PC-3 (cell line): ENCODE results near the gene PARG. TPM values are rescaled to one million over a fixed set of nuclear protein-coding genes. Genes with fewer than 3 reads are reported as not detected.
"Not testable (repeated sequence)": the region's sequence is repeated elsewhere in the genome, so short reads cannot be mapped to it uniquely, and the experiment has no call there.

ENCODE experiments used
- ATAC-seq: fragments of 200-7000 bp; cut with Tn5 transposase; 2 replicates; pipeline ENCODE4 v1.9.1; 2020; ENCODE audit warnings: mild to moderate bottlenecking, moderate library complexity
- BruUV-seq: library from RNA; stranded (reverse); fragments of 400-500 nt; replicated peaks from 2 replicates; lab custom pipeline; 2021; lab: Mats Ljungman, UMichigan
- CTCF ChIA-PET: fragments of 300-600 bp; sonication (Branson Sonifier 250); formaldehyde crosslinking; loops from one replicate; lab custom pipeline; 2022; ENCODE audit warnings: antibody characterized with exemption; lab: Charles Lee
- POLR2A ChIA-PET: fragments of 300-600 bp; sonication (Branson Sonifier 250); formaldehyde crosslinking; loops from one replicate; lab custom pipeline; 2022; ENCODE audit warnings: antibody characterized with exemption; ENCODE audit not compliant: unreplicated experiment; lab: Charles Lee
- DNase-seq: peaks from one replicate; pipeline ENCODE4 v3.0.0-alpha.2; 2015
- H2AFZ ChIP-seq: fragments of 300-600 bp; sonication (generic); 2 replicates; pipeline ENCODE4 v1.6.0; 2016; ENCODE audit warnings: antibody characterized with exemption, low read length
- H3F3A ChIP-seq: fragments of 300-600 bp; sonication (generic); one replicate; pipeline ENCODE4 v1.6.0; 2017; ENCODE audit warnings: antibody characterized with exemption, low read length, control low read depth, mild to moderate bottlenecking; ENCODE audit not compliant: unreplicated experiment
- H3K27ac ChIP-seq: fragments of 300-600 bp; sonication (generic); 2 replicates; pipeline ENCODE4 v1.5.1; 2016; ENCODE audit warnings: mild to moderate bottlenecking, low read length
- H3K27me3 ChIP-seq: fragments of 300-600 bp; sonication (generic); 2 replicates; pipeline ENCODE4 v1.6.1; 2016; ENCODE audit warnings: low read length, mixed read lengths
- H3K36me3 ChIP-seq: fragments of 300-600 bp; sonication (generic); 2 replicates; pipeline ENCODE4 v1.6.1; 2016; ENCODE audit warnings: low read depth, mixed run types, low read length, mixed read lengths
- H3K4me1 ChIP-seq: fragments of 300-600 bp; sonication (generic); 2 replicates; pipeline ENCODE4 v1.5.1; 2016; ENCODE audit warnings: low read length; ENCODE audit not compliant: insufficient read depth
- H3K4me2 ChIP-seq: fragments of 300-600 bp; sonication (generic); 2 replicates; pipeline ENCODE4 v1.6.0; 2016; ENCODE audit warnings: low read length
- H3K4me3 ChIP-seq: fragments of 300-600 bp; sonication (generic); 2 replicates; pipeline ENCODE4 v1.5.1; 2016; ENCODE audit warnings: mild to moderate bottlenecking, low read length, mixed read lengths
- H3K79me2 ChIP-seq: fragments of 300-600 bp; sonication (generic); 2 replicates; pipeline ENCODE4 v1.6.1; 2017; ENCODE audit warnings: low read length, mixed read lengths
- H3K9ac ChIP-seq: fragments of 300-600 bp; sonication (generic); 2 replicates; pipeline ENCODE4 v1.6.0; 2016; ENCODE audit warnings: mild to moderate bottlenecking, low read length
- H3K9me2 ChIP-seq: fragments of 300-600 bp; sonication (generic); replicated peaks from 2 replicates; pipeline ENCODE4 v1.6.1; 2016; ENCODE audit warnings: mixed run types, low read length, mixed read lengths
- H3K9me3 ChIP-seq: fragments of 300-600 bp; sonication (generic); 2 replicates; pipeline ENCODE4 v1.6.1; 2016; ENCODE audit warnings: low read length, mixed read lengths
- H4K20me1 ChIP-seq: fragments of 300-600 bp; sonication (generic); 2 replicates; pipeline ENCODE4 v1.6.1; 2016; ENCODE audit warnings: low read length, mixed read lengths
- intact Hi-C: fragments of 100-400 bp; cut with micrococcal nuclease; formaldehyde crosslinking; loops from 2 replicates; pipeline ENCODE4 v1.9.0; 2023
- total RNA-seq: library from RNA; depleted of rRNA; stranded (reverse); fragments of >200 nt; gene quantifications from 2 replicates; pipeline ENCODE4 v1.2.3, GENCODE V29; 2014

PARG gene
- total RNA-seq, 1 experiment from 2014 or later = 85.4 TPM

GRCh38 chr10:49942339-49942705, 495 bp upstream of the PARG start:
- peaks cover 88% of the 10 kb centered on the region for H3K79me2 ChIP-seq
- CTCF ChIA-PET, H3F3A ChIP-seq: not testable (repeated sequence)

GRCh38 chr10:49931959-49932728, 9.7 kb downstream of the PARG start:
- H3K4me3 ChIP-seq, H3K27ac ChIP-seq, H3K9ac ChIP-seq, intact Hi-C loops, H3K9me3 ChIP-seq, DNase-seq, H3K4me2 ChIP-seq, H3F3A ChIP-seq, H3K4me1 ChIP-seq, CTCF ChIA-PET, H2AFZ ChIP-seq, H4K20me1 ChIP-seq, H3K9me2 ChIP-seq, POLR2A ChIA-PET, H3K27me3 ChIP-seq: not testable (repeated sequence)
- TSS peak; percentile 29 for BruUV-seq
- ATAC-seq = peak; percentile 64; the same call in 1 of the 2 replicates
- Histone ChIP-seq H3K79me2 (peaks cover 23% of the 10 kb centered on the region), H3K36me3 (peaks cover 15% of the 10 kb centered on the region)

More at GRCh38 chr10:49942339-49942705, 495 bp upstream of the PARG start:
- intact Hi-C loops, H3K27me3 ChIP-seq, H3K9me2 ChIP-seq, POLR2A ChIA-PET, H3K9me3 ChIP-seq: not testable (repeated sequence)
- TSS peak; percentile 69 for BruUV-seq
- peak; percentile 4 for ATAC-seq
- peak; percentile 20 for DNase-seq
- peak overlapping the region; percentile 89 for H3K9ac ChIP-seq
- H4K20me1 ChIP-seq = peaks cover 13% of the 10 kb centered on the region
- H3K4me3 ChIP-seq = peak overlapping the region; percentile 71
- H3K27ac ChIP-seq = 0 out of 2 replicates have a peak overlapping the region, but pooled peaks have one; percentile 13
- H3K4me1 ChIP-seq = peaks cover 15% of the 10 kb centered on the region
- H2AFZ ChIP-seq = peak overlapping the region; percentile 71
- H3K4me2 ChIP-seq = peak overlapping the region; percentile 78
- peaks cover 20% of the 10 kb centered on the region for H3K36me3 ChIP-seq

GRCh38 chr10:49931276-49931675, 10.6 kb downstream of the PARG start:
- H3K9ac ChIP-seq, H4K20me1 ChIP-seq, H3K4me2 ChIP-seq, H3K9me3 ChIP-seq, H3K4me3 ChIP-seq, H3K27ac ChIP-seq, H3F3A ChIP-seq, H2AFZ ChIP-seq, ATAC-seq, intact Hi-C loops, H3K4me1 ChIP-seq, H3K9me2 ChIP-seq, DNase-seq, POLR2A ChIA-PET, H3K27me3 ChIP-seq, BruUV-seq, CTCF ChIA-PET: not testable (repeated sequence)
- peaks cover 15% of the 10 kb centered on the region for H3K36me3 ChIP-seq
- peaks cover 15% of the 10 kb centered on the region for H3K79me2 ChIP-seq

GRCh38 chr10:49923572-49923971, 18.3 kb downstream of the PARG start:
- POLR2A ChIA-PET, H3K9me3 ChIP-seq, H3K9me2 ChIP-seq, H3K27ac ChIP-seq, H3K9ac ChIP-seq, ATAC-seq, H3K4me3 ChIP-seq, H3K4me2 ChIP-seq, DNase-seq, CTCF ChIA-PET, BruUV-seq, H3K4me1 ChIP-seq, H3F3A ChIP-seq, H4K20me1 ChIP-seq, intact Hi-C loops, H3K79me2 ChIP-seq, H3K27me3 ChIP-seq, H2AFZ ChIP-seq: not testable (repeated sequence)
- peaks cover 15% of the 10 kb centered on the region for H3K36me3 ChIP-seq

- BruUV-seq, H3K4me2 ChIP-seq, H3K9me3 ChIP-seq, H3K4me1 ChIP-seq, H3K9me2 ChIP-seq, H3K4me3 ChIP-seq, ATAC-seq, H2AFZ ChIP-seq, H3K27me3 ChIP-seq, H3K27ac ChIP-seq, CTCF ChIA-PET, intact Hi-C loops, H3K79me2 ChIP-seq, H3F3A ChIP-seq, DNase-seq, H4K20me1 ChIP-seq, POLR2A ChIA-PET, H3K9ac ChIP-seq: not testable (repeated sequence)
- peaks cover 16% of the 10 kb centered on the region for H3K36me3 ChIP-seq
These were observed 19.8 kb downstream of the PARG start for GRCh38 chr10:49922041-49922440.

GRCh38 chr10:49917927-49918326, 23.9 kb downstream of the PARG start:
- H3K4me1 ChIP-seq, H2AFZ ChIP-seq, H3K4me3 ChIP-seq, H3K9me2 ChIP-seq, H3K9ac ChIP-seq, H3K27me3 ChIP-seq, POLR2A ChIA-PET, H3K27ac ChIP-seq, H3K79me2 ChIP-seq, H3K9me3 ChIP-seq, ATAC-seq, BruUV-seq, H4K20me1 ChIP-seq, DNase-seq, CTCF ChIA-PET, H3F3A ChIP-seq, H3K4me2 ChIP-seq: not testable (repeated sequence)
- peaks cover 28% of the 10 kb centered on the region for H3K36me3 ChIP-seq
- intact Hi-C loops = loop anchor here (1.0 kb wide), 1 partner anchor 324 kb away; no protein-coding TSS in a partner anchor
